WERI-Rb-1 (cell line): ENCODE measurements around the gene PCDH9.

Source experiments
- DNase-seq: peaks from one replicate; pipeline ENCODE4 v3.0.0-alpha.2; 2020
- H3K27ac ChIP-seq: fragments of 250-450 bp; sonication (Bioruptor Pico); 2 replicates; pipeline ENCODE4 v1.5.1; 2020; ENCODE audit warnings: mild to moderate bottlenecking, moderate library complexity
- H3K27me3 ChIP-seq: fragments of 250-450 bp; sonication (Bioruptor Pico); 2 replicates; pipeline ENCODE4 v1.5.1; 2021; ENCODE audit warnings: mild to moderate bottlenecking, low read depth, moderate library complexity; ENCODE audit not compliant: insufficient read depth, severe bottlenecking
- H3K36me3 ChIP-seq: fragments of 250-450 bp; sonication (Bioruptor Pico); 2 replicates; pipeline ENCODE4 v1.5.1; 2020; ENCODE audit warnings: mild to moderate bottlenecking, moderate library complexity
- H3K4me3 ChIP-seq: 2 replicates; pipeline ENCODE4 v1.5.1; 2011; ENCODE audit warnings: low read depth, mild to moderate bottlenecking, control low read depth, low read length
- H3K9me3 ChIP-seq: fragments of 250-450 bp; sonication (Bioruptor Pico); 2 replicates; pipeline ENCODE4 v1.5.1; 2021; ENCODE audit warnings: mild to moderate bottlenecking, moderate library complexity; ENCODE audit not compliant: severe bottlenecking
- CTCF ChIP-seq: IDR thresholded peaks from 2 replicates; pipeline ENCODE4 v1.5.1; 2011; ENCODE audit warnings: low read depth, mild to moderate bottlenecking, control low read depth, inconsistent platforms, low read length

PCDH9 gene

GRCh38 chr13:66506051-66506777, 723.9 kb downstream of the PCDH9 start:
- H3K9me3 ChIP-seq: no peaks in the 10 kb centered on the region
- no peaks in the 10 kb centered on the region for H3K27me3 ChIP-seq
- H3K36me3 ChIP-seq: no peaks in the 10 kb centered on the region
- DNase-seq: no peak
- H3K4me3 ChIP-seq: no peak overlapping the region
- no peak overlapping the region for H3K27ac ChIP-seq
- no peak for TF ChIP-seq CTCF

- no peaks in the 10 kb centered on the region for H3K9me3 ChIP-seq
- no peaks in the 10 kb centered on the region for H3K27me3 ChIP-seq
- H3K27ac ChIP-seq: no peak overlapping the region
- no peak overlapping the region for H3K4me3 ChIP-seq
- DNase-seq: no peak
- no peak for TF ChIP-seq CTCF
- no peaks in the 10 kb centered on the region for H3K36me3 ChIP-seq
These were observed 726.2 kb downstream of the PCDH9 start for GRCh38 chr13:66503890-66504289.

- Histone ChIP-seq H3K27me3 (no peaks in the 10 kb centered on the region), H3K36me3 (no peaks in the 10 kb centered on the region), H3K27ac (no peak overlapping the region), H3K4me3 (no peak overlapping the region), H3K9me3 (no peaks in the 10 kb centered on the region)
- DNase-seq: no peak
- TF ChIP-seq CTCF: no peak
These were observed 729.0 kb downstream of the PCDH9 start for GRCh38 chr13:66501181-66501580.

- Histone ChIP-seq H3K4me3 (no peak overlapping the region), H3K27me3 (no peaks in the 10 kb centered on the region), H3K36me3 (no peaks in the 10 kb centered on the region), H3K27ac (no peak overlapping the region), H3K9me3 (no peaks in the 10 kb centered on the region)
- TF ChIP-seq CTCF: no peak
- DNase-seq: peak; percentile 7
These were observed 737.7 kb downstream of the PCDH9 start for GRCh38 chr13:66492479-66492878.

- no peaks in the 10 kb centered on the region for H3K36me3 ChIP-seq
- H3K27ac ChIP-seq: no peak overlapping the region
- no peak overlapping the region for H3K4me3 ChIP-seq
- DNase-seq: no peak
- H3K9me3 ChIP-seq: no peaks in the 10 kb centered on the region
- no peaks in the 10 kb centered on the region for H3K27me3 ChIP-seq
- TF ChIP-seq CTCF: no peak
These were observed 738.9 kb downstream of the PCDH9 start for GRCh38 chr13:66491251-66491650.

GRCh38 chr13:66489586-66489985, 740.5 kb downstream of the PCDH9 start:
- H3K36me3 ChIP-seq: no peaks in the 10 kb centered on the region

More at GRCh38 chr13:66489586-66489985, 740.5 kb downstream of the PCDH9 start:
- TF ChIP-seq CTCF: no peak
- H3K4me3 ChIP-seq: no peak overlapping the region
- no peak for DNase-seq
- no peak overlapping the region for H3K27ac ChIP-seq
- H3K27me3 ChIP-seq: no peaks in the 10 kb centered on the region
- H3K9me3 ChIP-seq: no peaks in the 10 kb centered on the region
